ENCODE results near the gene EGFL7.

Gene EGFL7

DNA sequence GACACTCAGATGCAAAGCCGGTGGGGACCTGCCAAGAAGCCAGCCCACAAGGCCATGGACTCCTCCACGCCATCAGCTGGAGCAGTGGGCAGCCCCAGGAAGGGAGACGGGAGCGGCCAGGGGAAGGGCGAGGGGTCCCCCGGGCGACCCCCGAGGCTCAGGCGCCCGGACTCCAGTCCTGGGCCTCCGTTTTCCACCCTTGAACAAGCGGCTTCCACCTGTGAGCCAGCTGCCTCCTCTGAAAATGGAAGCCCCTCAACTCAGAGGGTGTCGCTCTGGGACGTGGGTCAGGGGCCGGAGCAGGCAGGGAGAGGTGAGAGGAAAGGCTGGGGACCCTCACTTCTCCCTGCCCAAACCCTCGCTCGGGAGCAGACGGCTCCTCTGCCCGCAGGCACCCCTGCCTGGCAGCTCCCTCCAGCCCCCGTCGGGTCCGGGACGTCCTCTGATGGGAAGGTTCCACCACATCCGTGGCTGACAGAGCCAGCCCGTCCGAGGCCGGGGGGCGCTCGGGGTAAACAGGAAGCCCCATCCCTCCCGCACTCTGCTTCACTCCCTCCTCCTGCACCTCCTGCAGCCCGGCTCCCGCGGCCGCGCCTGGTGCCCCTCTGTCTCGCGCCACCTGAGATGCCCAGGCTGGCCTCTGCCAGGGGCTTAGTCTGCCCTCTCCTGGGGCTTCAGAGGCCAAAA lies 3.7 kb upstream of the EGFL7 start:
- no peak for DNase-seq

DNA sequence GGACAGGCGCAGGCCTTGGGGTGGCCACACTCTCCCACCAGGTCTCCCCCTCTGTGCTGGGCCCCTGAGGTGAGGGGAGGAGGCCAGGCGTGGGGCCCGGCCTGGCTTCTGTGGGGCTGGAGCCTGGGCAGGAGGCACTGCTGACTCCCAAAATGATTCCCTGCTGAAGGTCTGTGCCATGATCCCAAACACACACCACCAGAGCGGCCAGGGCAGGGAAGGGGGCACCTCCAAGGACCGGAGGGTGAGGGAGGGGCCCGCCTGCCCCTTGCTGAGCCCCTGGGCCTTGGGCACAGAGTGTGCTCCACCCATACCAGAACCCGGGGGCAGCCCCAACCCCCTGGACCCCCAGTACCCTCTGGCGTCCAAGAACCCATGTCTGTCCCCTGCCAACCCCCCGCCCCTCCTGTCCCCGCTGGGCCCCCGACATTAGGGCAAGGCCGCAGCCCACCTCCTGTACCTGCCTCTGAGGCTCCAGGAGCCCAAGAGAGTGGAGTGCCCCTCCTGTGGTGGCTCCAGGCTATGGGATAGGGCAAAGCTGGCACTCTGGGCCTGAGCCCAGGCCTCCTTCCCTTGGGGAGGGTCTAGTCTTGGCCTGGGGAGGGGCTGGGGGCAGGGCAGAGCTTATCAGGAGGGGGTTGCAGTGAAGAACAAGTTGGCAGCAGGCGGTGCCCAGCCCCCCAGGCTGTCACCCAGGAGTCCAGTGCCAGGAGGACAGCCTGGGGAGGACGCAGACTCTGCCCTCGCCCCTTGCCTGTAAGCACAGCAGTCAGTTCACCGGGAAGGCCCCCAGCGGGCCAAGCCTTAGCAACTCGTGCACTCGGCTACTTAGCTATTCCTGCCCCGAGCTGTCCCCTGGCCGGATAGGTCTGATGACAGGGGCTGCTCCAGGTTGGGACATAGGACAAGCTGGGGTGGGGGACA lies 2.6 kb upstream of the EGFL7 start:
- no peak for DNase-seq

DNA sequence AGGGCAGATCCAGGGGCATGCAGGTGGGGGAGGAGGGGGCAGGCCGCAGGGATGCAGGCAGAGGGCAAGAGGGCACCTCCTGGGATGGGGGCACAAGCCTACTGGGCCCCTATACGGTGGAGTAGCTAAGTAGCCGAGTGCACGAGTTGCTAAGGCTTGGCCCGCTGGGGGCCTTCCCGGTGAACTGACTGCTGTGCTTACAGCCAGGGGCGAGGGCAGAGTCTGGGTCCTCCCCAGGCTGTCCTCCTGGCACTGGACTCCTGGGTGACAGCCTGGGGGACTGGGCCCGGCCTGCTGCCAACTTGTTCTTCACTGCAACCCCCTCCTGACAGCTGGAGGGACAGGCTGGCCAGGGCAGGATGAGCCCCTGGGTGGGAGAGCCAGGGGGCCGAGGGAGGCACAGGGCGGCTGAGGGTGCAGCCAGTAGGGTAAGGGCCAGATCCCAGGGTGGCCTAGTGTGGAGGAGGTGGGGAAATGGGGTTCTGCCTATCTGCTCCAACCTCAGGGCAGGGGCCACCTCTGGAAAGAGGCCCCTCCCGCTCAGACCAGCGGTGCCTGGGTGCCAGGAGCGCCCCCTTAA lies 1.7 kb upstream of the EGFL7 start:
- no peak for DNase-seq

DNA sequence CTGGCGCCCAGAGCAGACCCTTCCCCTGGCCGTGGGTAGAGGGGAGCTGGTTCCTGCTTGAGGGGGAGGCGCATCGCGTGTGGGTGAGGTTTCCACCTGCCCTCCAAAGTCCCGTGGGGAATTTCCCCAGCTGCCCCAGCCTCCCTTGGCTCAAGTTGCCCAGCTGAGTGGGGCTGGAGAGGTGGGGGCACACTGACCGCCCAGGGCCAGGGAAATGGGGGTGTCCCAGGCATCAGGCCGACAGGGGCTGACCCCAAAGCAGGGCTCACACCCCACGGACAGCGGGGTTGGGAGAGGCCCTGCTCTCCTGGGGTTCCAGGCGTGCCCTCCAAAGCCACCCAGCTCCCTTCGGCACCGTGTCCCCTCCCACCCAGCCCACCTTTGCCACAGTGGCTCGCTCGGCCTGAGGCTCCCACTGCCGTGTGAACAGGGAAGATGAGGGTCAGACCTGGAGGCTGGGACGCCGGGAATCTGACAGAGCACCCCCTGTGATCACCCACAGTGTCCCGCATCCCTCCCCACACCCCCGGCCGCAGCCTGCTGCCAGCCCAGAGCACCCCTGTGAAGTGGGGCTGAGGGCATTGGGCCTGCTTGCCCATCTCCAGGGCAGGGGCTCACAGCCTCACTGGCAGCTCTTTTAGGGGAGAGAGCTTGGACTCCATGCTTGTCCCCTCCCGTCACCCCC lies 933 bp upstream of the EGFL7 start:
- no peak for DNase-seq

DNA sequence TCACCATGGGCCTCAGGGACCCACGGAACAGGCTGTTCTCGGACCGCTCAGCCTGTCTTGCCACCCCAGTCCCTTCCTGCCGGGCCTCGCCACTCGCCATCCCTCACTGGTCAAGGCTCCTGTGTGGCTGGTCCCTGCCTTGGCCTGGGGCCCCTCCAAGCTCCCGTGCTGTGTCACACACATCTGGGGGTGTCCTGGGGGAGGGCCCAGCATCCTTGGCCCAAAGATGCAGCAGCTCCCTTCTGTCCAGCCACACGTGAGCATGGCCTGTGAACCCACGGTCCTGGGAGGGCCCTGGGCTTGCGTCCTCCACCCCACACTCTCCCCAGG lies 425 bp upstream of the EGFL7 start:
- no peak for DNase-seq

DNA sequence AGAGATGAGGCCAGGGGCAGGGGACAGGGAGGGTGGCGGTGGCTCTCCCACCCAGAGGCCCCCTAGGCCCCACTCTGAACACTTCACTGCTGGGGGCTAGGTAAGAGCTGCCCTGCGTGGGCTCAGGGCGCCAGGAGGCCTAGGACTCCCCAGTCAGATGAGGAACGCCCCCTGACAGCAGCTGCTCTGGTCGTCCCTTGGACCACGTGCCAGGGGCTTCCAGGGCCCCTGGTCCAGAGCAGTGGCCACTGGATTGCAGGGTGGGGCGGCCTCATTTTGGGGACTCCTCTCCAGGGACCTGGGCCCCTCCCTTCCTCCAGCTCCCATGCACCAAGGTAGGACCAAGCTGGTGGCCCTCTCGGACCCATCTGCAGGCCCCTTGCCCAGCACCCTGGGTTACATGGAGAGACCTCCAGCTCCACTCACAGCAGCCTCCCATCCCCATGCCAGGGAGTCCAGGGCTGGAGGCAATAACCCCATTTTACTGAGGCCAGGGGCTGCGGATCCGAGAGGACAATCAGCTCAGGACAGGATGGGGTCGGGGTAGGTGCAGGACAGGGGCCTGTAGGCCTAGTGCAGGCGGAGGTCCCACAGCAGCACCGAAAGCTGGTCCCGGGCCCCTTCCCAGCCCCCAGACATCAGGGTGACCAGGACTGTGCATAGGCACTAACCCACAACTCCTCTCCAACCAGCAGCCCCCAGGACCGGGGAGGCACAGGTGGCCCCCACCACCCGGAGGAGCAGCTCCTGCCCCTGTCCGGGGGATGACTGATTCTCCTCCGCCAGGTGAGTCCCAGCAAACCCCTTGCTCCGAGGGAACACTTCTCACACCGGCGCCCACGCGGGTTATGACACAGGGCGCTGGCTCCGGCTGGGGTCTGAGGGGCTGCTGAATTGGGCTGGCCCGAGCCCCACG lies 1.5 kb downstream of the EGFL7 start:
- no peak for DNase-seq

DNA sequence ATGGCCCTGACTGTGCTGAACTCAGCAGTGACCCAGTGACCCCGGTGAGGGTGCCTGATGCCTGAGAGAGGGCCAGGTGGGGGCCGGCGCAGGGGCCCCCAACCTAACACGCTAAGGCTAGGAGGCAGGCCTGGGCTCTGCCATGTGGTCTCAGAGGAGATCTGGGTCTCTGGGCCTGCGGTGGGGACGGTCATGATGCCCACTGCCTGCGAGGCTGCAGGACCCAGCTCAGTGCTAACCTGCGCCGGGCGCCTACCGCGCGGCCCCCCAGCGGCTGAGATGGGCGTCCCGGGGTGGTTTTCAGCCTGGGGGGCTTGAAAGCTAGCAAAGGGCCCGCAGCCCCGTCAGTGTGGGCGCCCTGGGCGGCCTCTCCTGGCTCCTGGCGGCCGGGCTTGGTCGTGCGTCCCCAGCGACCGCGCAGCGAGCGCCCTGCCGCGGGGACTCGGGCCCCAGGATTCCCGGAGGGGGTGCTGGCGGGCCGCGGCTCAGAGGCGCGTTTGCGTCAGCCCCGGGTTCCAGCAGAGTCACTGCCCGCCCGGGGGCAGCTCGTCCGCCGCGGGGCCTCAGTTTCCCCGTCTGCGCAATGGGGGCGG lies 2.5 kb downstream of the EGFL7 start:
- peak in 2 of 56 donors; percentile 21 to 32 for DNase-seq

DNA sequence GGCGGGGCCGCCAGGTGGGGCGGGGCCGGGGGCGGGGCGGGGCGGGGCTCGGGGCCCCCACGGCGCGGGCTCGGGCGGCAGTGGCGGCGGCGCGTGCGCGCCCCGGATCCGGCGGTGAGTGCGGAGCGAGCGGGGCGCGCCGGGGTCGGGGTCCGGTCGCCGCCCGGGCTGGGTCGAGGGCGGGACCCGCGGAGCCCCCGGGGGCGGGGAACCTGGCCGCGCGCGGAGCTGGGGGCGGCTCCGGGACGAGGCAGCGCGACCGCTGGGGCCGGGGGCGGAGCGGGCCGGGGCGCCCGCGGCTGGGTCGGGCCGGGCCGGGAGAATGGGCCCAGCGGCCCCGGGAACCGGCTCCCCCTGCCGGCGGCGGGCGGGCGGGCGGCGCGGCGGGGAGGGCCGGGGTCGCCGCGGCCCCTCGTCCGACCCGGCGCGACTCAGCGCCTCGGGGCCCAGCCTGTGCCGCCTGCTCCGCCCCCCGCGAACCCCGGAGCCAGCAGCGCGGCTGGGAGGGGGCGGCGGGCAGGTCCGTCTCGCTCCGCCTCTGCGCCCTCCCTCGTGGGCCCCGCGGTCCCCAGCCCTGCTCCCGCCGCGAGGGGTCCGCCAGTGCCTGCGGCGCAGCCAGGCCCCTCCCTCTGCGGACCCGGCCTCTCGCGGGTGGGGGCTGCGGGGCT lies 3.1 kb downstream of the EGFL7 start:
- no peak for DNase-seq

DNA sequence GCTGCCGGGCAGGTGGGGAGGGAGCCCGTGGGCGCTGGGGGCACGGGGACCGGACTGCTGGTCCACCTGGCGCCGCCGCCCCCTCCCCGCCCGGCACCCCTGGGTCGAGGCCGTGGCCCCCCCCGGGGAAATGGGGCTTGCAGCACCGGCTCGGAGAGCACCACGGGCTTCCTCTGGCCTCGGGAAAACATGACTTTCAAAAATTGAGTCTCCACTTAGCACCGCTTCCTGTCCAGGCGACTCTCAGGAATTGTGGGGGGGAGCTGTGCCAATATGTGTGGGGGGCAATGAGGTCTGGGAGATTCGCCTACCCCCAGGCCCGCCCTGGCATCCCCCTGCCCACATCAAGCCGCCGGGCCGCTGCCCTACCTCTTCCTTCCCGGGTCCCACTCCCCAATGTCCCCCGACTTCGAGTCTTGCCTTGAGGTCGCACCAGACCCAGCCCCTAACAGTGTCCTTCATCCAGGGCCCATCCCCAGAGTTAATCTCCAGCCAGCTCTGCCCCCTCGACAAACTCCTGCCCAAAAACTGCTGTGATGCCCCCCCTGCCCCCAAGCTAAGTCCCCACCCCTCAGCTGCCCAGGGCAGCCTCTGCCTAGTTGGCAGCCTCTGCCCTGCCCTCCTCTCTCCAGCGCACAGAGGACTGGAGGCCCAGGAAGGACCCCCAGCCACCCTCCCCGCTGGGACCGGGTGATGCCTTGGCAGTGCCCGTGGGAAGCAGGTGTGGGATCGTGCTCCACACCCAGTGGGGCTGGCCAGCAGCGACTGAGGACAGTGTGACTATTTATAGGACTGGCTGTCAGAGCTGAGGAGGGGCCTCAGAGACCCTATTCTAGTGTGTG lies 3.9 kb downstream of the EGFL7 start:
- DNase-seq = no peak

DNA sequence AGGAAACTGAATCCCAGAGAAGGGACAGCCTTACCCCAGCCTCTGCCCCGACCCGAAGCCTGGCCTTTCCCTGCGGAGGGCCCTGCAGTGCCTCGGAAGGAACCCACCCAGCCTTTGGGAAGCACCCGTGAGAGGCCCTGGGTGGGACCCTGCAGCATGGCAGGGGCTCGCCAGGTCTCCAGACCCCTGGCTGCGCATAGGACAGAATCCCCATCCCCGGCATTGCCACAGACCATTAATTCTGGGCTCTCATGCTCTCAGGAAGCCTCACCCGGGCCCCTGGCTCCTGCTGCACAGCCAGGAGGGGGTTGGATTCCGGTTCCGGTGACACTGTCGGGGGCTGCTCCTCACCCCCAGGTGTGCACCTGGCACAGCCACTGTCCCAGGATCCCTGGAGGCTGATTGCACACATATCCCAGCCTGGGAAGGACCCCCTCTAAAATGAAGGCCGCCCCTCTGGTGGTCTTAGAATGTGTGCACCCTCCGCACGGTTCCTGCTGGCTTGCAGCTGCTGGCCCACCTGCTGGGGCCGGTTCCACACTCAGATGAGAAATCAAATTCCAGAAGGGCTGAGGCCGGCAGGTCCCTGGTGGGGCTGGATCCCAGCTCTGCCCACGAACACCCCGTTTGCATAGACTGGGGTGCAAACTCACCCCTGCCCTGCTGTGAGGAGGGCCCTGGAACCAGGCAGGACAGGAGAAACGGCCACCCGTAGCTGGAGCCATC lies 4.7 kb downstream of the EGFL7 start:
- DNase-seq = no peak

DNA sequence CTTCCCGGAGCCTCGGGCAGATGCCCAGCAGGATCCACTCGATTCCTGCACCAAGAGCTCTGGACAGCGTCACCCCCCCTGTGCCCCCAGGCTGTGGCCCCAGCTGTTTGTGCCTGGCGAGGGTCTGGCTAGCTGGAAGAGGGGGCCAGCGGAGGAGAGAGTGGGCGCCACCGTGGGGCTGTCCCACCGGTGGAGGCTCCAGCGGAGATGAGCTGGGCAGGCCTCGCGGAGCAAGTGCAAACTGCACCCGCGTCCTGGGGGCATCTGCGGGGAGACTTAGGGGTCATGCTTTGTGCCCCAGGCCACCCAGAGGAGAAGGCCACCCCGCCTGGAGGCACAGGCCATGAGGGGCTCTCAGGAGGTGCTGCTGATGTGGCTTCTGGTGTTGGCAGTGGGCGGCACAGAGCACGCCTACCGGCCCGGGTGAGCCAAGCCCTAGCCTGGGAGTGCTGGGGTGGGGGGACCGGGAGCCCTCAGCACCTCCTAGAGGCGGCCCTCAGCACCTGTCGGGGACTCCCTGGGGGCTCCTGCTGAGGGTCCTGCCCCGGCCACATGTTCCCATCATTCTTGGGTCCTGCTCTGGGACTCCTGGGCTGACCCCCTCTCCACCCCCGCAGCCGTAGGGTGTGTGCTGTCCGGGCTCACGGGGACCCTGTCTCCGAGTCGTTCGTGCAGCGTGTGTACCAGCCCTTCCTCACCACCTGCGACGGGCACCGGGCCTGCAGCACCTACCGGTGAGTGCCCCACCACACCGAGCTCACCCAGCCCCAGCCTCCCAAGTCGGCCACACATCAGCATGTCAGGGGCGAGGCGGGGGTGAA lies 5.4 kb downstream of the EGFL7 start:
- DNase-seq = no peak

DNA sequence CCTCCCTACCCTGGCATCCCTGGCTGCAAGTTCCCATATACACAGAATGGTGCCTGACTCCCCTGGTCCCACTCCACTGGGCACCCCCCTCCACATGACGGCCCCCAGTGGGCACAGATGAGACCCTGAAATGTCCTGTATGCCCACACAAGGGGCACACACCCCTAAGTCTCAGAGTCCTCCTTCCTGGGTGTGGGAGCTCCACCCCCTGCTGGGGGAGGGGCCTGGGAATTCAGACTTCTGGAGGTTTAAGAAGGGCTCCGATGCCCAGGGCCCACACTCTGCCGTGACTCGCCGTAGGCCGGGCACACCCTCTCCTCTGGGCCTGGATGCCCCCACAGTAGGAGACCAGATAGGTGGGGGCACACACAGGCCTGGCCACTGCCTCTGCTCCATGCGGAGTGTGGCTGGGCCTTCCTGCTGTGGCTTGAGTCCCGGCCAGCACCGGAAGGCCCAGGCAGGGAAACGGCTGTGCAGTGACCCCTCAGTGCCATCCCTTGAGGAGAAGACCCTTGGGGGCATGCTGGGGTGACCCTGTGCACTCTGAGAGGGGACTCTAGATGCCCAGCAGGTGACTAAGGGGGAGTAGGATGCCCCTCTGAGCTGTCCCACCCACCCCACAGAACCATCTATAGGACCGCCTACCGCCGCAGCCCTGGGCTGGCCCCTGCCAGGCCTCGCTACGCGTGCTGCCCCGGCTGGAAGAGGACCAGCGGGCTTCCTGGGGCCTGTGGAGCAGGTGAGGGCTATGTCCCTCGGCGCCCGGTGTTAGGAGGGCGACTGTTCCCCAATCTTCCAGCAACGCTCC lies 6.5 kb downstream of the EGFL7 start:
- no peak for DNase-seq

DNA sequence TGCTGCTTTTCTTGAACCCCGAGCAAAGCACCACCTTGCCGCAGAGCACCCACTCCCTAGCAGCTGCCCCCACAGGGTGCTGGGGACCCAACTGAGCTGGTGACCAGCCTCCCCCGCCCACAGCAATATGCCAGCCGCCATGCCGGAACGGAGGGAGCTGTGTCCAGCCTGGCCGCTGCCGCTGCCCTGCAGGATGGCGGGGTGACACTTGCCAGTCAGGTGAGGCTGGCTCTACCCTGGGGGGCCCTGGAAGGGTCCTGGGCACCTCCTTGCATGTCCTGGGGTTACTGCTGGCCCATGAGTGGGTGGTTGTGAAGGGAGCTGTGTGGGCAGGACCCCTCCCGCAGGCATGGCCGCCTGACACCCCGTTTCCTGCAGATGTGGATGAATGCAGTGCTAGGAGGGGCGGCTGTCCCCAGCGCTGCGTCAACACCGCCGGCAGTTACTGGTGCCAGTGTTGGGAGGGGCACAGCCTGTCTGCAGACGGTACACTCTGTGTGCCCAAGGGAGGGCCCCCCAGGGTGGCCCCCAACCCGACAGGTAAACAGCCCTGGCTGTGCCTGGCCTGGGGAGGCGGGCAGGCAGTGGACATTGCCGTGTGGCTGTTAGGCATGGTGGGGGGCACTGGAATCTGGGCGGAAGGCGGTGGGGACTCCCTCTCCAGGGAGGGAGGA lies 7.2 kb downstream of the EGFL7 start:
- DNase-seq = no peak

DNA sequence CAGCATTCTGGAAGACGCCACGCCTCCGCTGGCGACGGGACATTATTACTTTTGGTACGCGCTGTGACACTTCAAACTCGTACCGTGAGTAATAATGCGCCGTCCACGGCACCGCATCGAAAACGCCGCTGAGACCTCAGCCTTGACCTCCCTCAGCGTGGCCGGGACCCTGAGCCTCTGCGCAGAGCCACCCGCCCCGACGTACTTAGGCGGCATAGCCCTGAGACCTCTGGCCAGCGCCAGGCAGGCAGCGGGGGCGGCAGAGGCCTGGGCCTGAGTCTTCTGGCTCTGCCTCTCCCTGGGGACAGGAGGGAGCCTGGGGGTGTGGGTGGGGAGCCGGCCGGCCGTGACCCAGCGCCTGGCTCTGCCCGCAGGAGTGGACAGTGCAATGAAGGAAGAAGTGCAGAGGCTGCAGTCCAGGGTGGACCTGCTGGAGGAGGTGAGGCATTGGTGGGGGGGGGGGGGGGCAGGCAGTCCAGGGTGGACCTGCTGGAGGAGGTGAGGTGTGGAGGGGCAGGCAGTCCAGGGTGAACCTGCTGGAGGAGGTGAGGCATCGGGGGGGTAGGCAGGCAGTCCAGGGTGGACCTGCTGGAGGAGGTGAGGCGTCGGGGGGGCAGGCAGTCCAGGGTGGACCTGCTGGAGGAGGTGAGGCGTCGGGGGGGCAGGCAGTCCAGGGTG lies 8.0 kb downstream of the EGFL7 start:
- no peak for DNase-seq

DNA sequence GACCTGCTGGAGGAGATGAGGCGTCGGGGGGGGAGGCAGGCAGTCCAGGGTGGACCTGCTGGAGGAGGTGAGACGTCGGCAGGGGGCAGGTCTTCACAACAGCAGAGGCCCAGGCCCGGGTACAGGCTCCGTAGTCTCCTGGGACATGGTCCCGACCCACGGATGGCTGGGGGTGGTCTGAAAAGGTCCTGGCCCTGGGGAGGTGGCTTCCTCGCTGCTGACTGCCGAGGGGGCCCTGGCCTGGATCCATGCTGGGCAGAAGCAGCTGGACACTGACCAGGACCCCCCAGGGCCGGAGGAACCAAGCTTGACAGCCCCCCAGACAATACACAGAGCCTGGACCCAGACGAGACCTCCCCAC lies 8.5 kb downstream of the EGFL7 start:
- no peak for DNase-seq

Measured in amygdala (tissue), 56 donors.